ENCODE data around the gene ZNF784. TPM values are rescaled to one million over a fixed set of nuclear protein-coding genes. Genes with fewer than 3 reads are reported as not detected.

The ZNF784 gene
- total and polyA plus RNA-seq, 10 of the 15 experiments (the other 5 are each of a cell fraction or from before 2014, with no cell fraction given) = 0.10 to 5.2 (median 1.8) TPM

- H3K4me3 ChIP-seq = peak within 1 kb of the TSS; percentile 93
- H3K4me1 ChIP-seq (ENCODE audit: control insufficient read depth, insufficient read depth, low read length) = 0 out of 2 replicates have a peak, but pooled peaks cover 3% of the 10 kb centered on the region
- H4K20me1 ChIP-seq (ENCODE audit: control insufficient read depth, insufficient read depth) = no peaks in the 10 kb centered on the region
- H3K4me2 ChIP-seq (ENCODE audit: control insufficient read depth, insufficient read depth) = peak within 1 kb of the TSS; percentile 71
- ChIA-PET CTCF (interaction anchor here (1.1 to 2.3 kb wide), 3 partner anchors 25 to 74 kb away, joined by 3 to 5 read pairs (median 5); partner anchors contain the start of gene ZNF865), RAD21 (ENCODE audit: unreplicated experiment) (interaction anchor here (0.8 to 1.3 kb wide), 4 partner anchors 19 to 77 kb away, joined by 3 to 6 read pairs (median 4); partner anchors contain the start of gene FIZ1), SMC1A (ENCODE audit: uncharacterized antibody, unreplicated experiment) (interaction anchor here (0.7 to 1.1 kb wide), 2 partner anchors 67 to 119 kb away, joined by 3 to 5 read pairs; partner anchors contain the start of gene ISOC2), POLR2A (interaction anchor here (1.1 to 1.5 kb wide), 3 partner anchors 9 to 23 kb away, joined by 4 to 5 read pairs (median 4); partner anchors contain the start of gene FIZ1)
- H2AFZ ChIP-seq (ENCODE audit: control insufficient read depth, low read depth, low read length) = peak within 1 kb of the TSS; percentile 85
- peak within 1 kb of the TSS; percentile 64 for H3K27ac ChIP-seq (ENCODE audit: control insufficient read depth, insufficient read depth)
- peaks cover 11% of the 10 kb centered on the region for H3K79me2 ChIP-seq (ENCODE audit: control insufficient read depth, insufficient read depth, low read length)
- FAIRE-seq = peak; percentile 78
- H3K9ac ChIP-seq (ENCODE audit: control insufficient read depth, insufficient read depth, low read length) = peak within 1 kb of the TSS; percentile 66
- intact Hi-C loops (cut with micrococcal nuclease; ENCODE audit: unreplicated experiment) (no loop called here), in situ Hi-C loops (cut with MboI) (no loop called here)
- no TSS peak for BruUV-seq (replicated peaks)
- H3K36me3 ChIP-seq (ENCODE audit: control insufficient read depth in 2 of 2, insufficient read depth in 2 of 2, low read length in 1 of 2) = peaks cover 0 to 5% of the 10 kb centered on the region in 2 experiments; a peak in 1 of 4 replicates
- peak; percentile 92 for ATAC-seq
- no peaks in the 10 kb centered on the region for H3K27me3 ChIP-seq (replicated peaks in 1 of 2; ENCODE audit: control insufficient read depth in 2 of 2, insufficient read depth in 2 of 2, low read length in 1 of 2)
- no peaks in the 10 kb centered on the region for H3K9me3 ChIP-seq (replicated peaks; ENCODE audit: control insufficient read depth, insufficient read depth, low read length)
- 1% methylated on average over 19 of the region's 24 CpGs for WGBS (ENCODE audit: insufficient coverage, insufficient replicate concordance, low lambda C conversion rate, missing lambda C conversion rate)
- peak; percentile 52 for DNase-seq (ENCODE audit: low read depth, low spot score)
- 0 out of 2 replicates have a peak, but pooled peaks have one; percentile 30 for TF ChIP-seq BCL11A (IDR thresholded peaks at IDR 0.05; ENCODE audit: low read depth, low read length)
- TF ChIP-seq JUND (IDR thresholded peaks at IDR 0.05; ENCODE audit: low read depth, low read length) = no peak
- no peak for TF ChIP-seq ZNF207 (IDR thresholded peaks at IDR 0.05; ENCODE audit: borderline replicate concordance)
- TF ChIP-seq KDM1A (IDR thresholded peaks at IDR 0.05; ENCODE audit: borderline replicate concordance) = no peak
- TF ChIP-seq CHD1 (IDR thresholded peaks at IDR 0.05; ENCODE audit: low read depth, low read length) = no peak
- TF ChIP-seq POLR2AphosphoS5 (IDR thresholded peaks at IDR 0.05; ENCODE audit: low read length) = peak; percentile 25; the same call in 1 of the 2 replicates
- TF ChIP-seq TBL1XR1 (IDR thresholded peaks at IDR 0.05; ENCODE audit: low read depth, low read length) = 0 out of 2 replicates have a peak, but pooled peaks have one; percentile 47
- TF ChIP-seq ZNF384 (IDR thresholded peaks at IDR 0.05; ENCODE audit: borderline replicate concordance, low read depth, low read length) = no peak
- TF ChIP-seq HDGF (IDR thresholded peaks at IDR 0.05) = no peak
- TF ChIP-seq CHD2 (IDR thresholded peaks at IDR 0.05; ENCODE audit: borderline replicate concordance, low read depth, low read length) = peak; percentile 80; the same call in 1 of the 2 replicates
- TF ChIP-seq ZBTB40 (IDR thresholded peaks at IDR 0.05; ENCODE audit: borderline replicate concordance) = peak; percentile 95
- TF ChIP-seq MEF2A (IDR thresholded peaks at IDR 0.05; ENCODE audit: insufficient read depth, low read depth, low read length) = no peak
- TF ChIP-seq RELB (IDR thresholded peaks at IDR 0.05; ENCODE audit: low read depth) = peak; percentile 75; the same call in 1 of the 2 replicates
- peak; percentile 76 for TF ChIP-seq NBN (IDR thresholded peaks at IDR 0.05)
- TF ChIP-seq USF1 (IDR thresholded peaks at IDR 0.05; ENCODE audit: borderline replicate concordance, extremely low read length, insufficient read depth, low read depth, low read length) = no peak
- TF ChIP-seq MYC (IDR thresholded peaks at IDR 0.05; ENCODE audit: insufficient read depth, insufficient read length, insufficient replicate concordance, low read length, severe bottlenecking) = no peak
- TF ChIP-seq POLR2AphosphoS2 (IDR thresholded peaks at IDR 0.05; ENCODE audit: low read depth, low read length) = 0 out of 2 replicates have a peak, but pooled peaks have one; percentile 30
These were observed 43.7 kb downstream of the ZNF784 start, which contains the start of gene ZNF579 for GRCh38 chr19:55580628-55581144. ZNF579 (minus strand) TSS chr19:55580848; CDS start chr19:55579639, 1,209 bp downstream.
